ENCODE data around the gene CCDC85B. TPM values are rescaled to one million over a fixed set of nuclear protein-coding genes. Genes with fewer than 3 reads are reported as not detected.

CCDC85B gene
- total and polyA plus RNA-seq, 2 of the 13 experiments (the other 11 are each of a cell fraction or from before 2014, with no cell fraction given): 8.2 to 19.5 TPM

DNA sequence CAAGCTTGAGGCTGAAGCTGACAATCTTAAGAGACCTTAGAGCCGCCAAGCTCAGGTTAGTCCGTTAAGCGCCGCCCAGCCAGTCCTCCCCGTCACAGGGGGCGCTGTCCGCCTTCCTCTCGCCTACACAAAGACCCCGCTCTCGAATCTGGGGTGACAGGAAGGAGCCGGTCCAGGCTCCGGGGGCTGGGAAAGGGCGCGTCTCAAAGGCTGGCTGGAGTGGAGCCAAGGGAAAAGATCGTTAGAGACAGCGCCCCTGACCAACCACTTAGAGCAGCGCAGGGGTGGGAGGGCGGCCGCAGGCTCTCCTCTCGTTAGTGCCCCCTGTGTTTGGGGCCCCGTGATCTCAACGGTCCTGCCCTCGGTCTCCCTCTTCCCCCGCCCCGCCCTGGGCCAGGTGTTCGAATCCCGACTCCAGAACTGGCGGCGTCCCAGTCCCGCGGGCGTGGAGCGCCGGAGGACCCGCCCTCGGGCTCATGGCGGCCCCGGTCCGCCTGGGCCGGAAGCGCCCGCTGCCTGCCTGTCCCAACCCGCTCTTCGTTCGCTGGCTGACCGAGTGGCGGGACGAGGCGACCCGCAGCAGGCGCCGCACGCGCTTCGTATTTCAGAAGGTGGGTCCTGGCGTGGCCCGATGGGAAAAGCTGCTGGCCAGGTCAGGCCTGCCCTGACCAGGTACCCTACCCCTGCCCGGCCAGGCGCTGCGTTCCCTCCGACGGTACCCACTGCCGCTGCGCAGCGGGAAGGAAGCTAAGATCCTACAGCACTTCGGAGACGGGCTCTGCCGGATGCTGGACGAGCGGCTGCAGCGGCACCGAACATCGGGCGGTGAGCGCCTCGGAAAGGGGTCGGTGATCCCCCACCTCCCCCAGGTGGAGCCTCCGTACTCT is 30.0 kb upstream of the CCDC85B start, which contains the start of gene MUS81 (continued):
- TF ChIP-seq, protein P1, sequence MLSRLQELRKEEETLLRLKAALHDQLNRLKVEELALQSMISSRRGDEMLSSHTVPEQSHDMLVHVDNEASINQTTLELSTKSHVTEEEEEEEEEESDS (CRISPR knock-in tag; IDR thresholded peaks at IDR 0.05; ENCODE audit: borderline replicate concordance): no peak
- peak; percentile 74 for TF ChIP-seq KDM3A (CRISPR knock-in tag; IDR thresholded peaks at IDR 0.05; ENCODE audit: low read depth)
- 0 out of 2 replicates have a peak, but pooled peaks have one; percentile 18 for TF ChIP-seq ZNF766 (CRISPR knock-in tag; IDR thresholded peaks at IDR 0.05; ENCODE audit: borderline replicate concordance)
- TF ChIP-seq, protein P2, sequence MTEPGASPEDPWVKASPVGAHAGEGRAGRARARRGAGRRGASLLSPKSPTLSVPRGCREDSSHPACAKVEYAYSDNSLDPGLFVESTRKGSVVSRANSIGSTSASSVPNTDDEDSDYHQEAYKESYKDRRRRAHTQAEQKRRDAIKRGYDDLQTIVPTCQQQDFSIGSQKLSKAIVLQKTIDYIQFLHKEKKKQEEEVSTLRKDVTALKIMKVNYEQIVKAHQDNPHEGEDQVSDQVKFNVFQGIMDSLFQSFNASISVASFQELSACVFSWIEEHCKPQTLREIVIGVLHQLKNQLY (CRISPR knock-in tag; IDR thresholded peaks at IDR 0.05): 0 out of 2 replicates have a peak, but pooled peaks have one; percentile 33
- TF ChIP-seq YEATS4 (CRISPR knock-in tag; IDR thresholded peaks at IDR 0.05; ENCODE audit: borderline replicate concordance): peak; percentile 70; the same call in 1 of the 2 replicates
- no peak for TF ChIP-seq MTA3 (CRISPR knock-in tag; IDR thresholded peaks at IDR 0.05)
- TF ChIP-seq NCOR1 (IDR thresholded peaks at IDR 0.05; ENCODE audit: borderline replicate concordance, low read length): peak; percentile 75; the same call in 1 of the 2 replicates
- peak; percentile 68 for TF ChIP-seq POGZ (CRISPR knock-in tag; IDR thresholded peaks at IDR 0.05)
- TF ChIP-seq ZMYM3 (CRISPR knock-in tag; IDR thresholded peaks at IDR 0.05): 0 out of 2 replicates have a peak, but pooled peaks have one; percentile 28
- no peak for TF ChIP-seq PLRG1 (conservative IDR thresholded peaks at IDR 0.05)
- TF ChIP-seq SP4 (CRISPR knock-in tag; IDR thresholded peaks at IDR 0.05): peak; percentile 70; the same call in 1 of the 2 replicates
- TF ChIP-seq, protein P3, sequence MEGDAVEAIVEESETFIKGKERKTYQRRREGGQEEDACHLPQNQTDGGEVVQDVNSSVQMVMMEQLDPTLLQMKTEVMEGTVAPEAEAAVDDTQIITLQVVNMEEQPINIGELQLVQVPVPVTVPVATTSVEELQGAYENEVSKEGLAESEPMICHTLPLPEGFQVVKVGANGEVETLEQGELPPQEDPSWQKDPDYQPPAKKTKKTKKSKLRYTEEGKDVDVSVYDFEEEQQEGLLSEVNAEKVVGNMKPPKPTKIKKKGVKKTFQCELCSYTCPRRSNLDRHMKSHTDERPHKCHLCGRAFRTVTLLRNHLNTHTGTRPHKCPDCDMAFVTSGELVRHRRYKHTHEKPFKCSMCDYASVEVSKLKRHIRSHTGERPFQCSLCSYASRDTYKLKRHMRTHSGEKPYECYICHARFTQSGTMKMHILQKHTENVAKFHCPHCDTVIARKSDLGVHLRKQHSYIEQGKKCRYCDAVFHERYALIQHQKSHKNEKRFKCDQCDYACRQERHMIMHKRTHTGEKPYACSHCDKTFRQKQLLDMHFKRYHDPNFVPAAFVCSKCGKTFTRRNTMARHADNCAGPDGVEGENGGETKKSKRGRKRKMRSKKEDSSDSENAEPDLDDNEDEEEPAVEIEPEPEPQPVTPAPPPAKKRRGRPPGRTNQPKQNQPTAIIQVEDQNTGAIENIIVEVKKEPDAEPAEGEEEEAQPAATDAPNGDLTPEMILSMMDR (CRISPR knock-in tag; IDR thresholded peaks at IDR 0.05): peak; percentile 95
- no peak for TF ChIP-seq ZNF33B (CRISPR knock-in tag; IDR thresholded peaks at IDR 0.05)
- peak; percentile 67 for TF ChIP-seq TARDBP (CRISPR knock-in tag; IDR thresholded peaks at IDR 0.05)
- TF ChIP-seq BRCA1 (CRISPR knock-in tag; IDR thresholded peaks at IDR 0.05): 0 out of 2 replicates have a peak, but pooled peaks have one; percentile 47
- no peak for TF ChIP-seq ZNF225 (CRISPR knock-in tag; IDR thresholded peaks at IDR 0.05)
- peak; percentile 95 for TF ChIP-seq GATAD1 (CRISPR knock-in tag; IDR thresholded peaks at IDR 0.05)
- TF ChIP-seq ZBTB7A (CRISPR knock-in tag; IDR thresholded peaks at IDR 0.05): 0 out of 2 replicates have a peak, but pooled peaks have one; percentile 17
- TF ChIP-seq, protein P4, sequence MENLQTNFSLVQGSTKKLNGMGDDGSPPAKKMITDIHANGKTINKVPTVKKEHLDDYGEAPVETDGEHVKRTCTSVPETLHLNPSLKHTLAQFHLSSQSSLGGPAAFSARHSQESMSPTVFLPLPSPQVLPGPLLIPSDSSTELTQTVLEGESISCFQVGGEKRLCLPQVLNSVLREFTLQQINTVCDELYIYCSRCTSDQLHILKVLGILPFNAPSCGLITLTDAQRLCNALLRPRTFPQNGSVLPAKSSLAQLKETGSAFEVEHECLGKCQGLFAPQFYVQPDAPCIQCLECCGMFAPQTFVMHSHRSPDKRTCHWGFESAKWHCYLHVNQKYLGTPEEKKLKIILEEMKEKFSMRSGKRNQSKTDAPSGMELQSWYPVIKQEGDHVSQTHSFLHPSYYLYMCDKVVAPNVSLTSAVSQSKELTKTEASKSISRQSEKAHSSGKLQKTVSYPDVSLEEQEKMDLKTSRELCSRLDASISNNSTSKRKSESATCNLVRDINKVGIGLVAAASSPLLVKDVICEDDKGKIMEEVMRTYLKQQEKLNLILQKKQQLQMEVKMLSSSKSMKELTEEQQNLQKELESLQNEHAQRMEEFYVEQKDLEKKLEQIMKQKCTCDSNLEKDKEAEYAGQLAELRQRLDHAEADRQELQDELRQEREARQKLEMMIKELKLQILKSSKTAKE (CRISPR knock-in tag; IDR thresholded peaks at IDR 0.05; ENCODE audit: borderline replicate concordance): 0 out of 2 replicates have a peak, but pooled peaks have one; percentile 19
- TF ChIP-seq PHF20 (CRISPR knock-in tag; IDR thresholded peaks at IDR 0.05): peak; percentile 89
- TF ChIP-seq, protein P5, sequence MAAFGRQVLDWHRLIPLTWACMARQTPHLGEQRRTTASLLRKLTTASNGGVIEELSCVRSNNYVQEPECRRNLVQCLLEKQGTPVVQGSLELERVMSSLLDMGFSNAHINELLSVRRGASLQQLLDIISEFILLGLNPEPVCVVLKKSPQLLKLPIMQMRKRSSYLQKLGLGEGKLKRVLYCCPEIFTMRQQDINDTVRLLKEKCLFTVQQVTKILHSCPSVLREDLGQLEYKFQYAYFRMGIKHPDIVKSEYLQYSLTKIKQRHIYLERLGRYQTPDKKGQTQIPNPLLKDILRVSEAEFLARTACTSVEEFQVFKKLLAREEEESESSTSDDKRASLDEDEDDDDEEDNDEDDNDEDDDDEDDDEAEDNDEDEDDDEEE (CRISPR knock-in tag; IDR thresholded peaks at IDR 0.05): no peak; the same call in none of the 2 replicates
- peak; percentile 77 for TF ChIP-seq CCAR2 (optimal IDR thresholded peaks at IDR 0.05; ENCODE audit: low read depth, low read length)
- peak; percentile 75; the same call in 1 of the 2 replicates for TF ChIP-seq SAFB2 (CRISPR knock-in tag; IDR thresholded peaks at IDR 0.05; ENCODE audit: borderline replicate concordance, low read depth)

Data from HepG2 (cell line).